Heart right ventricle (tissue), 16 donors: ENCODE results near the gene SLC35A5. TPM values are rescaled to one million over a fixed set of nuclear protein-coding genes. Genes with fewer than 3 reads are reported as not detected.

Experiments used
- ATAC-seq, 8 donors: fragments of 200-7000 bp; cut with Tn5 transposase; one replicate each; pipeline ENCODE4 v1.9.1; 2020; ENCODE audit warnings: mild to moderate bottlenecking in 8 of 8, moderate library complexity in 8 of 8, moderate number of reproducible peaks in 1 of 8
- DNase-seq, 2 donors: peaks; one replicate each; pipeline ENCODE4 v3.0.0-alpha.2; 2020
- H3K27ac ChIP-seq, 10 donors: fragments of 200-600 bp; sonication (generic) in 2 of 10; one replicate each; pipeline versions ENCODE4 v1.5.0 to v1.8.0; 2020 to 2022; ENCODE audit warnings: mild to moderate bottlenecking in 3 of 10
- H3K27me3 ChIP-seq, 7 donors: fragments of 200-600 bp; one replicate each; pipeline ENCODE4 v1.8.0; 2021 to 2022; ENCODE audit warnings: mild to moderate bottlenecking in 2 of 7
- H3K36me3 ChIP-seq, 9 donors: fragments of 200-600 bp; sonication (generic) in 1 of 9; one replicate each; pipeline versions ENCODE4 v1.5.0 to v1.8.0; 2020 to 2022; ENCODE audit warnings: mild to moderate bottlenecking in 2 of 9
- H3K4me1 ChIP-seq, 9 donors: fragments of 200-600 bp; sonication (generic) in 1 of 9; one replicate each; pipeline versions ENCODE4 v1.5.0 to v1.8.0; 2020 to 2022; ENCODE audit warnings: mild to moderate bottlenecking in 4 of 9
- H3K4me3 ChIP-seq, 10 donors: fragments of 200-600 bp; sonication (generic) in 2 of 10; one replicate each; pipeline versions ENCODE4 v1.5.0 to v1.8.0; 2020 to 2022; ENCODE audit warnings: mild to moderate bottlenecking in 7 of 10, moderate library complexity in 2 of 10
- H3K9me3 ChIP-seq, 11 donors: fragments of 200-600 bp in 10 of 11; sonication (generic) in 2 of 11; one replicate each; pipeline versions ENCODE4 v1.5.0 to v1.8.0; 2013 to 2022; ENCODE audit warnings: mild to moderate bottlenecking in 2 of 11, control low read depth in 1 of 11, moderate library complexity in 1 of 11
- WGBS, 2 donors: extraction: QIAGEN DNeasy Blood & Tissue Kit; methylation state at CpG; one replicate each; pipeline ENCODE4 v1.1.7; 2013; ENCODE audit warnings: inconsistent platforms in 1 of 2; 5-methylcytosine and 5-hydroxymethylcytosine counted together
- intact Hi-C, 10 donors: fragments of 100-400 bp; cut with DNase I; formaldehyde crosslinking; loops; one replicate each; pipeline versions ENCODE4 v1.11.1 to v1.14.2; 2022
- polyA plus RNA-seq, 2 donors: library from polyadenylated mRNA; stranded (reverse); fragments of 200-250 nt; gene quantifications; one replicate each; pipeline ENCODE4 v1.2.3, GENCODE V29; 2013
- total RNA-seq, 10 donors: library from RNA; stranded (reverse); fragmentation: NEBNext Ultra II Directional in 3 of 10; extraction: Animal tissue kit (Norgen Biotek cat#: 25700) in 3 of 10; gene quantifications; one replicate each; pipeline versions ENCODE4 v1.2.1 to v1.2.4, GENCODE V29; 2021 to 2023
- TF ChIP-seq, protein P1 (sequence below), 9 donors: fragments of 200-600 bp; sonication (generic) in 2 of 9; IDR thresholded peaks; one replicate each; pipeline versions ENCODE4 v1.5.0 to v1.8.0; 2021 to 2022; ENCODE audit warnings: antibody characterized with exemption in 9 of 9, mild to moderate bottlenecking in 5 of 9, moderate library complexity in 1 of 9
- donor health status: Arrhythmogenic right ventricular cardiomyopathy.
- donor health status: ischemic (EF 13 %, LVEDD 7.1; RV severe dilation, severe dysfunction).
- donor health status: healthy with polysubstance abuse.
- donor health status: DM: no; HTN: yes; CAD: no.
- donor health status: DM: no; HTN: no; CAD: no.
- donor health status: ischemic (EF 25% LVEDD 6.9; RV normal size, moderate dysfunction).
- donor health status: ischemic (EF 25% LVEDD 5.7; RV mildly dilated, moderate dysfunction).
- donor health status: healthy.
- donor health status: DM: yes; HTN: yes; CAD: no.
- donor health status: Ischemic cardiomyopathy.
- donor health status: ischemic (EF 35%, LVEDD 5.7; RV mildly dilated, moderate dysfunction).
- donor health status: nonischemic (EF 11% LVEDD 7.7; RV severe dilation, severe dysfunction).
- donor health status: DM: yes; HTN: yes; CAD: no.
- donor health status: PGD.
- donor health status: ischemic (EF 29% LVEDD 5.4; RV normal size, mild dysfunction).
- donor health status: nonischemic (EF 23%, LVEDD 6.1; RV moderate dilation, normal function).

The SLC35A5 gene
- total and polyA plus RNA-seq, 12 donors, result 6.1 to 25.7 (median 13.9) TPM

- intact Hi-C loops, result loop anchor here in 1 of 10 donors (10.0 kb wide), 1 partner anchor 425 kb away; no protein-coding TSS in a partner anchor
- DNase-seq, result no peak
- Histone ChIP-seq H3K36me3 (peaks cover 0 to 91% (median 13%) of the 10 kb centered on the region in 9 donors), H3K4me1 (no peaks in the 10 kb centered on the region), H3K27ac (no peak overlapping the region), H3K9me3 (no peaks in the 10 kb centered on the region), H3K4me3 (no peak overlapping the region), H3K27me3 (no peaks in the 10 kb centered on the region)
- 94 to 98% methylated on average over 1 of the region's 1 CpG for WGBS, 2 donors
- TF ChIP-seq, protein P1, sequence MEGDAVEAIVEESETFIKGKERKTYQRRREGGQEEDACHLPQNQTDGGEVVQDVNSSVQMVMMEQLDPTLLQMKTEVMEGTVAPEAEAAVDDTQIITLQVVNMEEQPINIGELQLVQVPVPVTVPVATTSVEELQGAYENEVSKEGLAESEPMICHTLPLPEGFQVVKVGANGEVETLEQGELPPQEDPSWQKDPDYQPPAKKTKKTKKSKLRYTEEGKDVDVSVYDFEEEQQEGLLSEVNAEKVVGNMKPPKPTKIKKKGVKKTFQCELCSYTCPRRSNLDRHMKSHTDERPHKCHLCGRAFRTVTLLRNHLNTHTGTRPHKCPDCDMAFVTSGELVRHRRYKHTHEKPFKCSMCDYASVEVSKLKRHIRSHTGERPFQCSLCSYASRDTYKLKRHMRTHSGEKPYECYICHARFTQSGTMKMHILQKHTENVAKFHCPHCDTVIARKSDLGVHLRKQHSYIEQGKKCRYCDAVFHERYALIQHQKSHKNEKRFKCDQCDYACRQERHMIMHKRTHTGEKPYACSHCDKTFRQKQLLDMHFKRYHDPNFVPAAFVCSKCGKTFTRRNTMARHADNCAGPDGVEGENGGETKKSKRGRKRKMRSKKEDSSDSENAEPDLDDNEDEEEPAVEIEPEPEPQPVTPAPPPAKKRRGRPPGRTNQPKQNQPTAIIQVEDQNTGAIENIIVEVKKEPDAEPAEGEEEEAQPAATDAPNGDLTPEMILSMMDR (IDR thresholded peaks at IDR 0.05), result no peak
- no peak for ATAC-seq
Observed at GRCh38 chr3:112539825-112540650, 21.8 kb upstream of the SLC35A5 start.

DNA sequence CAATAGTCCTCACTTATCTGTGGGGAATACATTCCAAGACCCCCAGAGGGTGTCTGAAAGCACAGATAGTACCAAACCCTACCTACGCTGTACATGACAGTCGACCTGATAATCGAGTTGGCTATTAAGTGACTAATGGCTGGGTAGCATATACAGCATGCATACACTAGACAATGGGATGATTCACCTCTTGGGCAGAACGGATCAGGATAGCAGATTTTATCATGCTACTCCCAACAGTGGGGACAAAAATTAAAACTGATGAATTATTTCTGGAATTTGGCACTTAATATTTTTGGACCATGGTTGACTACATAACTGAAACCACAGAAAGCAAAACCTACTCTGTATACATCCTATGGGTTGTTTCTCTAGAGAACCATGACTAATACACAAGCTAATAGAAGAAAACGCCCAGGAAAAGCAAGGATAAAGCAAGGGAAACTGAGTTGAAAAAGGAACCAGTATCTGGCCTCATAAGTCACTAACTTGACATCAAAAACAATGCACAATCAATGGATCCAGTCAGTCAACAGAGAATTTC lies 15.6 kb upstream of the SLC35A5 start:
- ATAC-seq, result no peak
- TF ChIP-seq, protein P1 (IDR thresholded peaks at IDR 0.05), result no peak
- H3K9me3 ChIP-seq, result no peaks in the 10 kb centered on the region
- H3K27me3 ChIP-seq, result no peaks in the 10 kb centered on the region
- H3K27ac ChIP-seq, result no peak overlapping the region
- H3K36me3 ChIP-seq, result peaks cover 0 to 92% (median 12%) of the 10 kb centered on the region in 9 donors
- DNase-seq, result no peak
- no peak overlapping the region for H3K4me3 ChIP-seq
- intact Hi-C loops, result no loop called here
- 93 to 94% methylated on average over 5 of the region's 5 CpGs for WGBS, 2 donors
- H3K4me1 ChIP-seq, result peaks cover 0 to 10% (median 5%) of the 10 kb centered on the region in 9 donors

GRCh38 chr3:112550859-112551258 lies 11.0 kb upstream of the SLC35A5 start:
- H3K27ac ChIP-seq, result no peak overlapping the region
- intact Hi-C loops, result no loop called here
- TF ChIP-seq, protein P1 (IDR thresholded peaks at IDR 0.05), result no peak

GRCh38 chr3:112555535-112556170 lies 6.2 kb upstream of the SLC35A5 start:
- intact Hi-C loops, result no loop called here
- ATAC-seq (no peak), DNase-seq (no peak)
- Histone ChIP-seq H3K27ac (peak overlapping the region in 1 of 10 donors; percentile 56), H3K36me3 (peaks cover 0 to 20% (median 0%) of the 10 kb centered on the region in 9 donors), H3K27me3 (no peaks in the 10 kb centered on the region), H3K4me1 (peaks cover 2 to 75% (median 41%) of the 10 kb centered on the region in 9 donors), H3K9me3 (no peaks in the 10 kb centered on the region), H3K4me3 (peak overlapping the region in 1 of 10 donors; percentile 26)
- WGBS, 2 donors, result 89 to 96% methylated on average over 1 of the region's 1 CpG
- TF ChIP-seq, protein P1 (IDR thresholded peaks at IDR 0.05), result no peak

More at GRCh38 chr3:112550859-112551258, 11.0 kb upstream of the SLC35A5 start:
- Histone ChIP-seq H3K9me3 (no peaks in the 10 kb centered on the region), H3K27me3 (no peaks in the 10 kb centered on the region), H3K4me1 (peaks cover 0 to 35% (median 16%) of the 10 kb centered on the region in 9 donors), H3K4me3 (no peak overlapping the region), H3K36me3 (peaks cover 0 to 58% (median 12%) of the 10 kb centered on the region in 9 donors)
- ATAC-seq (no peak), DNase-seq (no peak)
- 21 to 32% methylated on average over 1 of the region's 1 CpG for WGBS, 2 donors
